Esophagus squamous epithelium (tissue), 4 donors: ENCODE measurements around the gene SERP2.

ENCODE experiments used
- CTCF ChIP-seq, 6 experiments: fragments of 450-650 bp in 4 of 6; fragments of 200-600 bp in 2 of 6; sonication (generic) in 2 of 6; IDR thresholded peaks; one replicate each; pipeline ENCODE4 v1.5.1; 2016 to 2019; ENCODE audit warnings: antibody characterized with exemption in 6 of 6, mild to moderate bottlenecking in 4 of 6, moderate library complexity in 4 of 6
- POLR2A ChIP-seq, 4 donors: fragments of 450-650 bp; IDR thresholded peaks; one replicate each; pipeline ENCODE4 v1.6.1; 2017; ENCODE audit warnings: antibody characterized with exemption in 4 of 4, mild to moderate bottlenecking in 4 of 4, moderate library complexity in 3 of 4

GRCh38 chr13:44329909-44330545, 43.6 kb upstream of the SERP2 start:
- no peak for TF ChIP-seq CTCF (IDR thresholded peaks at IDR 0.05)
- TF ChIP-seq POLR2A (IDR thresholded peaks at IDR 0.05) = no peak
